ENCODE results near the gene B4GALT6.

Gene B4GALT6

GRCh38 chr18:31630549-31630948 lies 53.8 kb downstream of the B4GALT6 start:
- no peak for DNase-seq

- DNase-seq: no peak
These were observed 58.0 kb downstream of the B4GALT6 start for GRCh38 chr18:31626409-31626808.

GRCh38 chr18:31624892-31625640 lies 59.3 kb downstream of the B4GALT6 start:
- no peak for DNase-seq

GRCh38 chr18:31619291-31619690 lies 65.1 kb downstream of the B4GALT6 start:
- DNase-seq: no peak

- no peak for DNase-seq
These were observed 65.6 kb downstream of the B4GALT6 start for GRCh38 chr18:31618801-31619200.

- DNase-seq: no peak
These were observed 67.2 kb downstream of the B4GALT6 start for GRCh38 chr18:31617031-31617717.

GRCh38 chr18:31616586-31616985 lies 67.8 kb downstream of the B4GALT6 start:
- DNase-seq: no peak

- DNase-seq: no peak
These were observed 70.3 kb downstream of the B4GALT6 start for GRCh38 chr18:31614044-31614443.

- DNase-seq: no peak
These were observed 72.3 kb downstream of the B4GALT6 start for GRCh38 chr18:31612124-31612523.

GRCh38 chr18:31611511-31611910 lies 72.9 kb downstream of the B4GALT6 start:
- DNase-seq: no peak

- DNase-seq: no peak
These were observed 73.8 kb downstream of the B4GALT6 start for GRCh38 chr18:31610286-31611205.

GRCh38 chr18:31609886-31610285 lies 74.5 kb downstream of the B4GALT6 start:
- DNase-seq: no peak

- no peak for DNase-seq
These were observed 77.0 kb downstream of the B4GALT6 start for GRCh38 chr18:31607384-31607783.

- DNase-seq: no peak
These were observed 78.1 kb downstream of the B4GALT6 start for GRCh38 chr18:31606265-31606664.

- DNase-seq: no peak
These were observed 81.1 kb downstream of the B4GALT6 start for GRCh38 chr18:31603315-31603714.

- DNase-seq: no peak
These were observed 86.2 kb downstream of the B4GALT6 start for GRCh38 chr18:31598021-31598805.

- no peak for DNase-seq
These were observed 88.1 kb downstream of the B4GALT6 start for GRCh38 chr18:31596081-31596872.

GRCh38 chr18:31595121-31595771 lies 89.1 kb downstream of the B4GALT6 start:
- no peak for DNase-seq

GRCh38 chr18:31592506-31593157 lies 91.7 kb downstream of the B4GALT6 start:
- DNase-seq: no peak

GRCh38 chr18:31591628-31592027 lies 92.8 kb downstream of the B4GALT6 start, which contains the start of gene TTR:
TTR (plus strand) TSS chr18:31591877; CDS start chr18:31591903, 26 bp downstream.
- no peak for DNase-seq

Data from midbrain (tissue), 1 donor.